K562 (cell line): Measurements from ENCODE around the gene PLEKHH3. TPM values are rescaled to one million over a fixed set of nuclear protein-coding genes. Genes with fewer than 3 reads are reported as not detected.

Source experiments
- CCNT2 ChIP-seq: IDR thresholded peaks from 2 replicates; pipeline ENCODE4 v1.6.1; 2011; ENCODE audit warnings: borderline replicate concordance, low read depth, mild to moderate bottlenecking, moderate library complexity, mixed read lengths, low read length; ENCODE audit not compliant: insufficient read length; ENCODE audit errors: extremely low read depth
- DACH1 ChIP-seq: fragments of 450-650 bp; IDR thresholded peaks from 2 replicates; pipeline ENCODE4 v1.6.1; 2018; ENCODE audit not compliant: partially characterized antibody
- KDM5B ChIP-seq: fragments of 200-600 bp; sonication (generic); IDR thresholded peaks from 2 replicates; pipeline ENCODE4 v1.6.1; 2012; ENCODE audit warnings: low read depth, mild to moderate bottlenecking, moderate library complexity, low read length, control low read depth, inconsistent platforms; ENCODE audit not compliant: insufficient replicate concordance
- PHF20 ChIP-seq: fragments of 450-650 bp; IDR thresholded peaks from 2 replicates; pipeline ENCODE4 v1.6.1; 2018; ENCODE audit not compliant: partially characterized antibody
- TBL1XR1 ChIP-seq, 2 experiments: IDR thresholded peaks; 2 replicates each; pipeline ENCODE4 v1.6.1; 2012; ENCODE audit warnings: improper control_type of control experiment in 2 of 2, low read length in 2 of 2, mild to moderate bottlenecking in 1 of 2
- XRCC5 ChIP-seq: fragments of 200-400 bp; formaldehyde crosslinking; IDR thresholded peaks from 2 replicates; pipeline ENCODE4 v1.6.1; 2017; ENCODE audit warnings: low read depth, mild to moderate bottlenecking, low read length
- polyA plus RNA-seq, 8 experiments: library from polyadenylated mRNA; depleted of rRNA in 4 of 8; stranded (reverse) in 5 of 8; unstranded in 3 of 8; fragments of >200 nt; fragmentation: Nextera tagmentation in 2 of 8; fragmentation: Illumina TruSeq in 1 of 8; extraction: Ambion mirVana in 2 of 8; extraction: Trizol in 1 of 8; gene quantifications; 2 replicates each; pipeline versions ENCODE4 v1.2.1 to v1.2.3, GENCODE V29; 2011 to 2014; ENCODE audit warnings: inconsistent platforms in 1 of 8, missing spikeins in 1 of 8
- total RNA-seq, 7 experiments: library from RNA; depleted of rRNA in 6 of 7; stranded (reverse); fragments of >200 nt in 6 of 7; fragmentation: Illumina TruSeq in 2 of 7; extraction: Trizol in 2 of 7; gene quantifications; 2 replicates each; pipeline versions ENCODE4 v1.2.1 to v1.2.3, GENCODE V29; 2011 to 2021; ENCODE audit warnings: low replicate concordance in 1 of 7
- TF ChIP-seq, protein P1 (sequence below): fragments of 450-650 bp; IDR thresholded peaks from 2 replicates; pipeline ENCODE4 v1.6.1; 2017; ENCODE audit warnings: antibody characterized with exemption, mild to moderate bottlenecking
- TF ChIP-seq, protein P2 (sequence below), 2 experiments: fragments of 450-650 bp; formaldehyde crosslinking in 1 of 2; IDR thresholded peaks; 2 replicates each; pipeline versions ENCODE4 v1.4.0 to v1.6.1; 2014 to 2020; ENCODE audit warnings: mild to moderate bottlenecking in 2 of 2, borderline replicate concordance in 1 of 2, low read depth in 1 of 2
- TF ChIP-seq, protein P3 (sequence below), 3 experiments: IDR thresholded peaks in 2 of 3; conservative IDR thresholded peaks in 1 of 3; 2 replicates each; pipeline ENCODE4 v1.5.1; 2011 to 2012; ENCODE audit warnings: low read length in 3 of 3, mild to moderate bottlenecking in 3 of 3, control low read depth in 2 of 3, improper control_type of control experiment in 1 of 3, inconsistent platforms in 1 of 3, low read depth in 1 of 3, mixed read lengths in 1 of 3, moderate library complexity in 1 of 3; ENCODE audit not compliant: insufficient read depth in 2 of 3
- TF ChIP-seq, protein P4 (sequence below): IDR thresholded peaks from 2 replicates; pipeline ENCODE4 v1.6.1; 2012; ENCODE audit warnings: low read depth, low read length, improper control_type of control experiment, borderline replicate concordance

Gene PLEKHH3
- total and polyA plus RNA-seq, 9 of the 15 experiments (the other 6 are each of a cell fraction or from before 2014, with no cell fraction given): 0.58 to 34.5 (median 5.0) TPM

DNA sequence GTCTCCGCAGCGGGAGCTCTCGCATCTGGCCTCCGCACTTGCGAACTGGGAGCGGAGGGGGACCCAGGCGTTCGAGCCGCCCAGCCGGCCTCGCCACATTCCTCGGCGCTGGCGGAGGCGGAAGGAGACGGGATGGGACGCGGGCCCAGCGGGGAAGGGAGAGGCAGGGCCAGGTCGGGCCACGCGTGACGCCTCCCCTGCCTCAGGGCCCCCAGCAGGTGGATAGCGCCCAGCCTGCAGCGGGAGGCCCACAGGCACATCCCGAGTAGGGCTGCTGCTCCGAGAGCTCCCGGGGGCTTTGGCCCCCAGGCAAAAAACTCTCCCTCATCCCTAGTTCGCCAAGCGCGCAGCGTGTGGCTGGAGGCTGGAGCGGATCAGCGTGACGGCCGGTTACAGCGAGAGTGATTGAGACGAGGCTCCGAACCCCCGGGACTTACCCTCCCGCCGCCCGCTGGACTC lies 800 bp downstream of the PLEKHH3 start (continued):
- TF ChIP-seq, protein P1, sequence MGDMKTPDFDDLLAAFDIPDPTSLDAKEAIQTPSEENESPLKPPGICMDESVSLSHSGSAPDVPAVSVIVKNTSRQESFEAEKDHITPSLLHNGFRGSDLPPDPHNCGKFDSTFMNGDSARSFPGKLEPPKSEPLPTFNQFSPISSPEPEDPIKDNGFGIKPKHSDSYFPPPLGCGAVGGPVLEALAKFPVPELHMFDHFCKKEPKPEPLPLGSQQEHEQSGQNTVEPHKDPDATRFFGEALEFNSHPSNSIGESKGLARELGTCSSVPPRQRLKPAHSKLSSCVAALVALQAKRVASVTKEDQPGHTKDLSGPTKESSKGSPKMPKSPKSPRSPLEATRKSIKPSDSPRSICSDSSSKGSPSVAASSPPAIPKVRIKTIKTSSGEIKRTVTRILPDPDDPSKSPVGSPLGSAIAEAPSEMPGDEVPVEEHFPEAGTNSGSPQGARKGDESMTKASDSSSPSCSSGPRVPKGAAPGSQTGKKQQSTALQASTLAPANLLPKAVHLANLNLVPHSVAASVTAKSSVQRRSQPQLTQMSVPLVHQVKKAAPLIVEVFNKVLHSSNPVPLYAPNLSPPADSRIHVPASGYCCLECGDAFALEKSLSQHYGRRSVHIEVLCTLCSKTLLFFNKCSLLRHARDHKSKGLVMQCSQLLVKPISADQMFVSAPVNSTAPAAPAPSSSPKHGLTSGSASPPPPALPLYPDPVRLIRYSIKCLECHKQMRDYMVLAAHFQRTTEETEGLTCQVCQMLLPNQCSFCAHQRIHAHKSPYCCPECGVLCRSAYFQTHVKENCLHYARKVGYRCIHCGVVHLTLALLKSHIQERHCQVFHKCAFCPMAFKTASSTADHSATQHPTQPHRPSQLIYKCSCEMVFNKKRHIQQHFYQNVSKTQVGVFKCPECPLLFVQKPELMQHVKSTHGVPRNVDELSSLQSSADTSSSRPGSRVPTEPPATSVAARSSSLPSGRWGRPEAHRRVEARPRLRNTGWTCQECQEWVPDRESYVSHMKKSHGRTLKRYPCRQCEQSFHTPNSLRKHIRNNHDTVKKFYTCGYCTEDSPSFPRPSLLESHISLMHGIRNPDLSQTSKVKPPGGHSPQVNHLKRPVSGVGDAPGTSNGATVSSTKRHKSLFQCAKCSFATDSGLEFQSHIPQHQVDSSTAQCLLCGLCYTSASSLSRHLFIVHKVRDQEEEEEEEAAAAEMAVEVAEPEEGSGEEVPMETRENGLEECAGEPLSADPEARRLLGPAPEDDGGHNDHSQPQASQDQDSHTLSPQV: no peak
- TF ChIP-seq CCNT2 (peak; percentile 38), KDM5B (peak; percentile 43), TBL1XR1 (IDR thresholded peaks at IDR 0.05; ENCODE audit: low read length in 2 of 2) (no peak), XRCC5 (0 out of 2 replicates have a peak, but pooled peaks have one; percentile 51), DACH1 (no peak), PHF20 (peak; percentile 14)
- TF ChIP-seq, protein P2, sequence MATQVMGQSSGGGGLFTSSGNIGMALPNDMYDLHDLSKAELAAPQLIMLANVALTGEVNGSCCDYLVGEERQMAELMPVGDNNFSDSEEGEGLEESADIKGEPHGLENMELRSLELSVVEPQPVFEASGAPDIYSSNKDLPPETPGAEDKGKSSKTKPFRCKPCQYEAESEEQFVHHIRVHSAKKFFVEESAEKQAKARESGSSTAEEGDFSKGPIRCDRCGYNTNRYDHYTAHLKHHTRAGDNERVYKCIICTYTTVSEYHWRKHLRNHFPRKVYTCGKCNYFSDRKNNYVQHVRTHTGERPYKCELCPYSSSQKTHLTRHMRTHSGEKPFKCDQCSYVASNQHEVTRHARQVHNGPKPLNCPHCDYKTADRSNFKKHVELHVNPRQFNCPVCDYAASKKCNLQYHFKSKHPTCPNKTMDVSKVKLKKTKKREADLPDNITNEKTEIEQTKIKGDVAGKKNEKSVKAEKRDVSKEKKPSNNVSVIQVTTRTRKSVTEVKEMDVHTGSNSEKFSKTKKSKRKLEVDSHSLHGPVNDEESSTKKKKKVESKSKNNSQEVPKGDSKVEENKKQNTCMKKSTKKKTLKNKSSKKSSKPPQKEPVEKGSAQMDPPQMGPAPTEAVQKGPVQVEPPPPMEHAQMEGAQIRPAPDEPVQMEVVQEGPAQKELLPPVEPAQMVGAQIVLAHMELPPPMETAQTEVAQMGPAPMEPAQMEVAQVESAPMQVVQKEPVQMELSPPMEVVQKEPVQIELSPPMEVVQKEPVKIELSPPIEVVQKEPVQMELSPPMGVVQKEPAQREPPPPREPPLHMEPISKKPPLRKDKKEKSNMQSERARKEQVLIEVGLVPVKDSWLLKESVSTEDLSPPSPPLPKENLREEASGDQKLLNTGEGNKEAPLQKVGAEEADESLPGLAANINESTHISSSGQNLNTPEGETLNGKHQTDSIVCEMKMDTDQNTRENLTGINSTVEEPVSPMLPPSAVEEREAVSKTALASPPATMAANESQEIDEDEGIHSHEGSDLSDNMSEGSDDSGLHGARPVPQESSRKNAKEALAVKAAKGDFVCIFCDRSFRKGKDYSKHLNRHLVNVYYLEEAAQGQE (IDR thresholded peaks at IDR 0.05; ENCODE audit: borderline replicate concordance): peak; percentile 90
- TF ChIP-seq, protein P2 (CRISPR knock-in tag; IDR thresholded peaks at IDR 0.05; ENCODE audit: low read depth): peak; percentile 87
- TF ChIP-seq, protein P3, sequence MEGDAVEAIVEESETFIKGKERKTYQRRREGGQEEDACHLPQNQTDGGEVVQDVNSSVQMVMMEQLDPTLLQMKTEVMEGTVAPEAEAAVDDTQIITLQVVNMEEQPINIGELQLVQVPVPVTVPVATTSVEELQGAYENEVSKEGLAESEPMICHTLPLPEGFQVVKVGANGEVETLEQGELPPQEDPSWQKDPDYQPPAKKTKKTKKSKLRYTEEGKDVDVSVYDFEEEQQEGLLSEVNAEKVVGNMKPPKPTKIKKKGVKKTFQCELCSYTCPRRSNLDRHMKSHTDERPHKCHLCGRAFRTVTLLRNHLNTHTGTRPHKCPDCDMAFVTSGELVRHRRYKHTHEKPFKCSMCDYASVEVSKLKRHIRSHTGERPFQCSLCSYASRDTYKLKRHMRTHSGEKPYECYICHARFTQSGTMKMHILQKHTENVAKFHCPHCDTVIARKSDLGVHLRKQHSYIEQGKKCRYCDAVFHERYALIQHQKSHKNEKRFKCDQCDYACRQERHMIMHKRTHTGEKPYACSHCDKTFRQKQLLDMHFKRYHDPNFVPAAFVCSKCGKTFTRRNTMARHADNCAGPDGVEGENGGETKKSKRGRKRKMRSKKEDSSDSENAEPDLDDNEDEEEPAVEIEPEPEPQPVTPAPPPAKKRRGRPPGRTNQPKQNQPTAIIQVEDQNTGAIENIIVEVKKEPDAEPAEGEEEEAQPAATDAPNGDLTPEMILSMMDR (IDR thresholded peaks at IDR 0.05 in 2 of 3, conservative IDR thresholded peaks at IDR 0.05 in 1 of 3; ENCODE audit: insufficient read depth in 2 of 3, low read depth in 1 of 3, low read length in 3 of 3): no peak
- TF ChIP-seq, protein P4, sequence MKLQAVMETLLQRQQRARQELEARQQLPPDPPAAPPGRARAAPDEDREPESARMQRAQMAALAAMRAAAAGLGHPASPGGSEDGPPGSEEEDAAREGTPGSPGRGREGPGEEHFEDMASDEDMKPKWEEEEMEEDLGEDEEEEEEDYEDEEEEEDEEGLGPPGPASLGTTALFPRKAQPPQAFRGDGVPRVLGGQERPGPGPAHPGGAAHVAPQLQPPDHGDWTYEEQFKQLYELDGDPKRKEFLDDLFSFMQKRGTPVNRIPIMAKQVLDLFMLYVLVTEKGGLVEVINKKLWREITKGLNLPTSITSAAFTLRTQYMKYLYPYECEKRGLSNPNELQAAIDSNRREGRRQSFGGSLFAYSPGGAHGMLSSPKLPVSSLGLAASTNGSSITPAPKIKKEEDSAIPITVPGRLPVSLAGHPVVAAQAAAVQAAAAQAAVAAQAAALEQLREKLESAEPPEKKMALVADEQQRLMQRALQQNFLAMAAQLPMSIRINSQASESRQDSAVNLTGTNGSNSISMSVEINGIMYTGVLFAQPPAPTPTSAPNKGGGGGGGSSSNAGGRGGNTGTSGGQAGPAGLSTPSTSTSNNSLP: no peak
